Measurements from ENCODE around the gene LONP2. TPM values are rescaled to one million over a fixed set of nuclear protein-coding genes. Genes with fewer than 3 reads are reported as not detected.

Gene LONP2
- total and polyA plus RNA-seq, 9 of the 15 experiments (the other 6 are each of a cell fraction or from before 2014, with no cell fraction given): 8.1 to 41.2 (median 25.6) TPM

GRCh38 chr16:48353565-48354163 is 109.6 kb downstream of the LONP2 start (continued):
- TF ChIP-seq VEZF1 (CRISPR knock-in tag; IDR thresholded peaks at IDR 0.05) (0 out of 2 replicates have a peak, but pooled peaks have one; percentile 16), ZNF695 (CRISPR knock-in tag; IDR thresholded peaks at IDR 0.05) (no peak), NFIX (CRISPR knock-in tag; IDR thresholded peaks at IDR 0.05; ENCODE audit: low read depth) (no peak), POLR2AphosphoS5 (IDR thresholded peaks at IDR 0.05; ENCODE audit: control insufficient read depth, insufficient read depth, low read depth, low read length) (peak; percentile 47; the same call in 1 of the 2 replicates), CTCF (IDR thresholded peaks at IDR 0.05 in 2 of 3, conservative IDR thresholded peaks at IDR 0.05 in 1 of 3; ENCODE audit: insufficient read depth in 2 of 3, low read depth in 1 of 3, low read length in 3 of 3) (peak; percentile 94 to 99 (median 99)), FOXA1 (IDR thresholded peaks at IDR 0.05; ENCODE audit: borderline replicate concordance) (no peak), RCOR1 (IDR thresholded peaks at IDR 0.05; ENCODE audit: borderline replicate concordance in 1 of 2, low read depth in 2 of 2, low read length in 2 of 2) (peak in 1 of 2 experiments; percentile 41; a peak in 1 of 4 replicates), ATF1 (CRISPR knock-in tag; IDR thresholded peaks at IDR 0.05) (no peak), ATF1 (tag; IDR thresholded peaks at IDR 0.05) (peak; percentile 68), ZBTB7A (IDR thresholded peaks at IDR 0.05; ENCODE audit: borderline replicate concordance, control insufficient read depth, low read depth, low read length) (no peak), POLR2G (IDR thresholded peaks at IDR 0.05; ENCODE audit: low read depth, low read length) (0 out of 2 replicates have a peak, but pooled peaks have one; percentile 15), SREBF1 (IDR thresholded peaks at IDR 0.05; ENCODE audit: borderline replicate concordance, low read depth, low read length) (no peak), SUPT5H (IDR thresholded peaks at IDR 0.05) (peak; percentile 31; the same call in 1 of the 2 replicates), CTBP1 (IDR thresholded peaks at IDR 0.05; ENCODE audit: borderline replicate concordance) (peak; percentile 28; the same call in 1 of the 2 replicates), NBN (IDR thresholded peaks at IDR 0.05; ENCODE audit: low read depth) (0 out of 2 replicates have a peak, but pooled peaks have one; percentile 58), ZNF24 (IDR thresholded peaks at IDR 0.05) (peak; percentile 55; the same call in 1 of the 2 replicates), MYNN (IDR thresholded peaks at IDR 0.05) (peak; percentile 56; the same call in 1 of the 2 replicates), MYNN (CRISPR knock-in tag; IDR thresholded peaks at IDR 0.05) (no peak), CC2D1A (IDR thresholded peaks at IDR 0.05) (peak; percentile 47; the same call in 1 of the 2 replicates), DEAF1 (CRISPR knock-in tag; IDR thresholded peaks at IDR 0.05) (peak; percentile 79), SMC3 (conservative IDR thresholded peaks at IDR 0.05; ENCODE audit: insufficient read depth, low read depth, low read length) (peak; percentile 86), RBM22 (IDR thresholded peaks at IDR 0.05; ENCODE audit: low read depth, low read length, poor library complexity, severe bottlenecking) (peak; percentile 53), ZBTB17 (CRISPR knock-in tag; IDR thresholded peaks at IDR 0.05) (peak; percentile 94)
- TF ChIP-seq, protein P1, sequence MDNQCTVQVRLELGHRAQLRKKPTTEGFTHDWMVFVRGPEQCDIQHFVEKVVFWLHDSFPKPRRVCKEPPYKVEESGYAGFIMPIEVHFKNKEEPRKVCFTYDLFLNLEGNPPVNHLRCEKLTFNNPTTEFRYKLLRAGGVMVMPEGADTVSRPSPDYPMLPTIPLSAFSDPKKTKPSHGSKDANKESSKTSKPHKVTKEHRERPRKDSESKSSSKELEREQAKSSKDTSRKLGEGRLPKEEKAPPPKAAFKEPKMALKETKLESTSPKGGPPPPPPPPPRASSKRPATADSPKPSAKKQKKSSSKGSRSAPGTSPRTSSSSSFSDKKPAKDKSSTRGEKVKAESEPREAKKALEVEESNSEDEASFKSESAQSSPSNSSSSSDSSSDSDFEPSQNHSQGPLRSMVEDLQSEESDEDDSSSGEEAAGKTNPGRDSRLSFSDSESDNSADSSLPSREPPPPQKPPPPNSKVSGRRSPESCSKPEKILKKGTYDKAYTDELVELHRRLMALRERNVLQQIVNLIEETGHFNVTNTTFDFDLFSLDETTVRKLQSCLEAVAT (IDR thresholded peaks at IDR 0.05): peak; percentile 71 to 95; a peak in 3 of 4 replicates
